GM13977 (cell line): ENCODE measurements around the gene ZDHHC14.

ENCODE experiments used
- DNase-seq: peaks from one replicate; pipeline ENCODE4 v3.0.0; 2012; ENCODE audit warnings: low spot score
- CTCF ChIP-seq: IDR thresholded peaks from 2 replicates; pipeline ENCODE4 v1.5.1; 2012; ENCODE audit warnings: mild to moderate bottlenecking, control low read depth; ENCODE audit not compliant: insufficient read depth; ENCODE audit errors: extremely low read depth, missing control alignments
- in situ Hi-C: fragments of 300-500 bp; cut with MboI; formaldehyde crosslinking; loops from one replicate; pipeline ENCODE4 v1.12.0; 2022; ENCODE audit warnings: low sequenced_read_pairs, low pct_unique_long_range_greater_than_20kb, mixed read lengths, inconsistent platforms; ENCODE audit not compliant: unreplicated experiment

ZDHHC14 gene

GRCh38 chr6:157454762-157455714, 74.0 kb downstream of the ZDHHC14 start:
- no peak for TF ChIP-seq CTCF
- in situ Hi-C loops = no loop called here

GRCh38 chr6:157455731-157456523, 74.9 kb downstream of the ZDHHC14 start:
- no peak for TF ChIP-seq CTCF
- DNase-seq = no peak
- in situ Hi-C loops = no loop called here

More at GRCh38 chr6:157454762-157455714, 74.0 kb downstream of the ZDHHC14 start:
- no peak for DNase-seq

GRCh38 chr6:157456524-157456829, 75.5 kb downstream of the ZDHHC14 start:
- in situ Hi-C loops = no loop called here
- DNase-seq = peak; percentile 48
- TF ChIP-seq CTCF = no peak

- no peak for DNase-seq
- no peak for TF ChIP-seq CTCF
- in situ Hi-C loops = no loop called here
Measured at GRCh38 chr6:157457787-157458186, 76.8 kb downstream of the ZDHHC14 start.

GRCh38 chr6:157459327-157459726, 78.3 kb downstream of the ZDHHC14 start:
- no peak for DNase-seq
- in situ Hi-C loops = no loop called here
- no peak for TF ChIP-seq CTCF

- no peak for TF ChIP-seq CTCF
- in situ Hi-C loops = no loop called here
- DNase-seq = peak; percentile 30
Measured at GRCh38 chr6:157460182-157460999, 79.4 kb downstream of the ZDHHC14 start.
